ENCODE data around the gene HOXD8.
A peak's percentile ranks its signal among the peaks of the same experiment; 100 is the strongest.

HOXD8 gene

DNA sequence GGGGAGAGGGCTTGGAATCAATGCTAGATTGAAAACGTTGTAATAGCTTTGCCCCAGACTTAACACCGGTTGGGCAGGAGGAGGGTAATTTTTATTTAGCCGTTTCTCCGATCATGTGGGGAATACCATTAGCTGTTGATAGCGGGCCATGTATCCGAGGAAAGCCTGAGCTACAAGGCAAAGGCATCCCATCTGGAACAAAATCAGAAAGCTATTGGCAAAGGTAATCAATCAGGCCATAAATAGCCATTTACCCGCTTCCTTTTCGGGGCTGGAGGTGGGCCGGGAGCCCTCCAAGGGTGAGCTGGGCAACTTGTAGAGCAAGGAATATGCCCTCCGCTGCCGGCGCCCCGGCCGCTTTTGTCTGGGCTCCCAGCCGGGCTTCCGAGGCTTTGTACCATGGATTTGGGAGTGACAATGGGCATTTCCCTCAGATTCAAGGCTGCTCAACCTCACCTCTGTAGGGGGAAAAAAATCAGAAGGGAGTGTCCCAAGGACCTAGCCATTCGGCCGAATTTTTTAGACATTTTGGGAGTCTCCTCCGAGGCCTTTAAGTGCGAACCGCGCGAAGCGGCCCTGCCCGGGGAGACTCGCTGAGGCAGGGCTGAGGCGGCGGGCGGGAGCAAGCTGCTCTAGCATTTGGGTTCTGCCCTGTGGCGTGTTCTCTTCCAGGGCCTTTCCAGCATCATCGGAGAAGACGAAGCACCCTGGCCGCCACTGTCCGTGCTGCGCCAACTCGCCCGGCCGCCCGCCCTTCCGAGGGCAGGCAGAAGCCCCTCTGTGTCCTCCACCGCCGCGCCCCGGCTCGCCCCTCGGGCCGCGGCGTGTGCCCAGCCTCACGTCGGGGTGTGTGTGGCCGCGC lies 8.1 kb upstream of the HOXD8 start:
- H3K4me1 ChIP-seq (ENCODE audit: control insufficient read depth, insufficient read depth, low read length) = peaks cover 3% of the 10 kb centered on the region; the same call in 1 of the 2 replicates
- H3K9ac ChIP-seq (ENCODE audit: low read depth, low read length) = no peak overlapping the region
- no peaks in the 10 kb centered on the region for H3K36me3 ChIP-seq (ENCODE audit: control insufficient read depth, insufficient read depth, low read length)
- H3K9me3 ChIP-seq (ENCODE audit: control insufficient read depth, insufficient read depth, low read length) = peaks cover 3% of the 10 kb centered on the region; the same call in 1 of the 2 replicates
- H3K4me3 ChIP-seq (ENCODE audit: low read depth, low read length) = no peak overlapping the region
- H3K27ac ChIP-seq (ENCODE audit: low read depth, low read length) = no peak overlapping the region
- peaks cover 100% of the 10 kb centered on the region for H3K27me3 ChIP-seq (ENCODE audit: control insufficient read depth, insufficient read depth, low read length)

DNA sequence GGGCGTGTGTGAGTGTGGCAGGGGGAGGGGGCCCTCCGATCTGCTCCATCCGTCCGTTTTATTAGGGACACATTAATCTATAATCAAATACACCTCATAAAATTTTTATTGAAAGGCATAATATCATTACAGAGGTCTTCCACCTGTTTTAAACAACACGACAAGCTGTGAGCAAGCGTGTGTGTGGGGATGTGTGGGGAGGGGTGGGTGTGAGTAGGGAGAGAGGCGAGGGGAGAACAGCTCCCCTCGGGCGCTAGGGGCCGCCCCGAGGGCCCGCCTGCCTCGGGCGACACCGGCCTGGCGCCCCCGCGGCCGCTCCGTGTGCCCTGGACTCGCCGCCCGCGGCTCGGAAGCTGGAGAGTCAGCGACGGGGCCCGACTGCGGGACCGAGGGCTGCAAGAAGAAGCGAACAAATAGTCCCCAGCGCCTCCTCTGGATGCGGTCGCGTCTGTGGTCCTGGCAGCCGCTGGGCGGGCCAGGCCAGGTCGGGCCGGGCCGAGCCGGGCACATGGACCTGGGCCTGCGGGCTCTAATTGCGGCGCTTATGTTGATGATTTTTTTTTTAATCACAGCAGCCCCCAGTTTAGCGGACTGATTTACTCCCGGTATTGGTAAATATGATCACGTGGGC lies 7.3 kb upstream of the HOXD8 start:
- H3K9me3 ChIP-seq (ENCODE audit: control insufficient read depth, insufficient read depth, low read length) = no peaks in the 10 kb centered on the region
- peaks cover 3% of the 10 kb centered on the region; the same call in 1 of the 2 replicates for H3K4me1 ChIP-seq (ENCODE audit: control insufficient read depth, insufficient read depth, low read length)
- H3K36me3 ChIP-seq (ENCODE audit: control insufficient read depth, insufficient read depth, low read length) = no peaks in the 10 kb centered on the region
- H3K27ac ChIP-seq (ENCODE audit: low read depth, low read length) = no peak overlapping the region
- peaks cover 100% of the 10 kb centered on the region for H3K27me3 ChIP-seq (ENCODE audit: control insufficient read depth, insufficient read depth, low read length)
- peak overlapping the region; percentile 41; the same call in 1 of the 2 replicates for H3K4me3 ChIP-seq (ENCODE audit: low read depth, low read length)
- no peak overlapping the region for H3K9ac ChIP-seq (ENCODE audit: low read depth, low read length)

DNA sequence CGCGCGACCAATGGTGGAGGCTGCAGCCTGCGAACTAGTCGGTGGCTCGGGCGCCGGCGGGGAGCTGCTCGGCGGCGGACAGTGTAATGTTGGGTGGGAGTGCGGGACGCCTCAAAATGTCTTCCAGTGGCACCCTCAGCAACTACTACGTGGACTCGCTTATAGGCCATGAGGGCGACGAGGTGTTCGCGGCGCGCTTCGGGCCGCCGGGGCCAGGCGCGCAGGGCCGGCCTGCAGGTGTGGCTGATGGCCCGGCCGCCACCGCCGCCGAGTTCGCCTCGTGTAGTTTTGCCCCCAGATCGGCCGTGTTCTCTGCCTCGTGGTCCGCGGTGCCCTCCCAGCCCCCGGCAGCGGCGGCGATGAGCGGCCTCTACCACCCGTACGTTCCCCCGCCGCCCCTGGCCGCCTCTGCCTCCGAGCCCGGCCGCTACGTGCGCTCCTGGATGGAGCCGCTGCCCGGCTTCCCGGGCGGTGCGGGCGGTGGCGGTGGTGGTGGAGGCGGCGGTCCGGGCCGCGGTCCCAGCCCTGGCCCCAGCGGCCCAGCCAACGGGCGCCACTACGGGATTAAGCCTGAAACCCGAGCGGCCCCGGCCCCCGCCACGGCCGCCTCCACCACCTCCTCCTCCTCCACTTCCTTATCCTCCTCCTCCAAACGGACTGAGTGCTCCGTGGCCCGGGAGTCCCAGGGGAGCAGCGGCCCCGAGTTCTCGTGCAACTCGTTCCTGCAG lies 6.7 kb upstream of the HOXD8 start, which contains the start of gene HOXD9:
HOXD9 (plus strand) TSS at position 37 of the 728 bp plus-strand sequence; CDS start at position 87, 50 bp downstream.
- Histone ChIP-seq H3K9me3 (ENCODE audit: control insufficient read depth, insufficient read depth, low read length) (no peaks in the 10 kb centered on the region), H3K36me3 (ENCODE audit: control insufficient read depth, insufficient read depth, low read length) (no peaks in the 10 kb centered on the region), H3K4me1 (ENCODE audit: control insufficient read depth, insufficient read depth, low read length) (peaks cover 3% of the 10 kb centered on the region; the same call in 1 of the 2 replicates), H3K4me3 (ENCODE audit: low read depth, low read length) (peak within 1 kb of the TSS; percentile 41; the same call in 1 of the 2 replicates), H3K27ac (ENCODE audit: low read depth, low read length) (no peak within 1 kb of the TSS), H3K27me3 (ENCODE audit: control insufficient read depth, insufficient read depth, low read length) (peaks cover 100% of the 10 kb centered on the region), H3K9ac (ENCODE audit: low read depth, low read length) (no peak within 1 kb of the TSS)

DNA sequence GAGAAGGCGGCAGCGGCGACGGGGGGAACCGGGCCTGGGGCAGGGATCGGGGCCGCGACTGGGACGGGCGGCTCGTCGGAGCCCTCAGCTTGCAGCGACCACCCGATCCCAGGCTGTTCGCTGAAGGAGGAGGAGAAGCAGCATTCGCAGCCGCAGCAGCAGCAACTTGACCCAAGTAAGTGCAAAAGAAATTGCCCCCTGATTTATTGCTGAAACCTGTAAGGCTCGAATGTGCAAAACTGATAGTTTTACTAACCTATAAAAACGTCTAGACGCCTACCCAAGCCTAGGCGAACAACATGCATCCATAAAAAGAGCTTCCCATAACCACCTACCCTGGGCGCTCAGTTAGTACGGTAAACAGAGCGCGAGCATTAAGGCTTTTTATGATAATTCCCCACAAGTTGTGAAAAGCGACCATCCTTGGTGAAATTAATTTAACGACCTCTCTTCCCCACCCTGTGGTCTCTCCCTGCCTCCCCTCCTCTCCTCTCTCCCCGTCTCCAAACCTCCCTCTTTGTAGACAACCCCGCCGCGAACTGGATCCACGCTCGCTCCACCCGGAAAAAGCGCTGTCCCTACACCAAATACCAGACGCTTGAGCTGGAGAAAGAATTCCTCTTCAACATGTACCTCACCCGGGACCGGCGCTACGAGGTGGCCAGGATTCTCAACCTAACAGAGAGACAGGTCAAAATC lies 5.9 kb upstream of the HOXD8 start:
- no peak overlapping the region for H3K4me3 ChIP-seq (ENCODE audit: low read depth, low read length)
- H3K27ac ChIP-seq (ENCODE audit: low read depth, low read length) = no peak overlapping the region
- no peaks in the 10 kb centered on the region for H3K36me3 ChIP-seq (ENCODE audit: control insufficient read depth, insufficient read depth, low read length)
- peaks cover 100% of the 10 kb centered on the region for H3K27me3 ChIP-seq (ENCODE audit: control insufficient read depth, insufficient read depth, low read length)
- no peak overlapping the region for H3K9ac ChIP-seq (ENCODE audit: low read depth, low read length)
- peaks cover 8% of the 10 kb centered on the region; the same call in 1 of the 2 replicates for H3K4me1 ChIP-seq (ENCODE audit: control insufficient read depth, insufficient read depth, low read length)
- H3K9me3 ChIP-seq (ENCODE audit: control insufficient read depth, insufficient read depth, low read length) = no peaks in the 10 kb centered on the region

DNA sequence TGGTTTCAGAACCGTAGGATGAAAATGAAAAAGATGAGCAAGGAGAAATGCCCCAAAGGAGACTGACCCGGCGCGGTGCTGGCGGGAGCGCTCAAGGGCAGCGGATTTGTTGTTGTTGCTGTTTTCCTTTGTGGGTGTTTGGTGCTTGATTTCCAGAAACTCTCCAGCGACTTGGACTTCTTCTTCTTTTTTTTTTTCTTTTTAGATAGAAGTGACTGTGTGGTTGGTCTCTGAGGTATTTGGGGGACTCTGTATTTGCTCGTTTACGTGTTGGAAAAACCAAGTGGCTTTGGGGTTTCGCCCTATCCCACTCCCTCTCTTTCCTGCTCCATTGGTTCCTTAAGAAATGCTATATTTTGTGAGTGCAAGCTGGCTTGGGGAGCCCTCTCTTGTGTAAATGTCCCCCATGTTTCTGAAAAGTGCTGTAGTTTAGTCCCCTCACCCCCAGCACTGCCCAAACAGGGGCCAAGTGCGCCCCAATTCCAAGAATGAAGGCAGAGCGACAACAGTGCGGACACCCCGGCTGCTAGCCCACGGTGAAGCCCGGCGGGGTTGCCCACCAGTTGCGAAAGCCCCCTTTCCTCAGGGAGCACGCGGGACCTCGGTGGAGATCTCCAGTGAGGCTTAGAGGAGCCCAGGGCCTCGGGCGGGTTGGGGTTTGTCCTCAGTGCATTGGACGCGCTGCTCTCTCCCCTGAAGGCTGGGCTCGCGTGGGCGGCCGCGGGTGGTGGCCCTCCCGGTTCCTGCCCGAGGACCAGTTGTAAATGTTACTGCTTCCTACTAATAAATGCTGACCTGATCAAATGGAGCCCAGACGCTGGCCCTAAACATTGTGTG lies 5.2 kb upstream of the HOXD8 start:
- Histone ChIP-seq H3K9ac (ENCODE audit: low read depth, low read length) (no peak overlapping the region), H3K36me3 (ENCODE audit: control insufficient read depth, insufficient read depth, low read length) (no peaks in the 10 kb centered on the region), H3K9me3 (ENCODE audit: control insufficient read depth, insufficient read depth, low read length) (no peaks in the 10 kb centered on the region), H3K27me3 (ENCODE audit: control insufficient read depth, insufficient read depth, low read length) (peaks cover 100% of the 10 kb centered on the region), H3K4me1 (ENCODE audit: control insufficient read depth, insufficient read depth, low read length) (peaks cover 9% of the 10 kb centered on the region; the same call in 1 of the 2 replicates), H3K4me3 (ENCODE audit: low read depth, low read length) (no peak overlapping the region), H3K27ac (ENCODE audit: low read depth, low read length) (no peak overlapping the region)

DNA sequence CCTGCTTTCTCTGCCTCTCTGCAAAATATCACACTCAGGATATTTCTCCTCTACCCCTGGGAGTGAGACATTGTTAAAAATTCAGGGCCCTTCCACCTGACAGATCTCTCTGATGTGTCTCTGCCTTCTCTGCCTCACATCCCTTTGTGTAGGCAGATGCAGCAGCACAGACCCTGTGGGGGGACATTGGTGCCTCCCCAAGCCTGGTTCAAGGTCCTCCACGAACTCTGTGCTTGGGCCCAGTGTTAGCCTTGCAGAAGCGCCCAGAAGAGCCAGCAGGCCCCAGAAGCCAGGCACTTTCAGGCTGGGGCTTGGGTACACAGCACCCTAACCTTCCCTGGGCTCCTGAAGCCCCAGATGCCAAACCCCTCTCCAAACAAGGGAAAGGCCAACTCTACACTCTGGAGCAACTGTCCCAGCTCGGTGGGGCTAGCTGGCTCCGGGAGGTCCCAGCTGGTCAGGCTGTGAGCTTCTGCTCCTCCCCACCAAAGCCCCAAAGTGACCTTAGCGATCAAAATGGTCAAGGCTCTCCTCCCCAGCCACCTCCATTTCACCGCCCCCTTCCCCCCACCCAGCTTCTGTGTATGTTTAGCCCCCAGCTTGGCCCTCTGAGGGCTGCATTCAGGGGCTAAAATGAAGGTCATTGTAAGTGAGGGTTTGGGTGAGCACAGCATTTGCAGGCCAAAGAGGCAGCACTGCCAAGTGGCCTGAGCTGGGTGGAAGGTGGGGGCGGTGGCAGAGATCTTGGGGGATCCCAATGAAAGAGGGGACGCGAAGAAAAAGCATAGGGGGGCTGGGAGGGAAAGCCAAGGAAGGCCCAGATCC lies 4.3 kb upstream of the HOXD8 start:
- Histone ChIP-seq H3K27ac (ENCODE audit: low read depth, low read length) (no peak overlapping the region), H3K36me3 (ENCODE audit: control insufficient read depth, insufficient read depth, low read length) (no peaks in the 10 kb centered on the region), H3K27me3 (ENCODE audit: control insufficient read depth, insufficient read depth, low read length) (peaks cover 100% of the 10 kb centered on the region), H3K9ac (ENCODE audit: low read depth, low read length) (no peak overlapping the region), H3K9me3 (ENCODE audit: control insufficient read depth, insufficient read depth, low read length) (no peaks in the 10 kb centered on the region), H3K4me1 (ENCODE audit: control insufficient read depth, insufficient read depth, low read length) (peaks cover 9% of the 10 kb centered on the region; the same call in 1 of the 2 replicates), H3K4me3 (ENCODE audit: low read depth, low read length) (no peak overlapping the region)

DNA sequence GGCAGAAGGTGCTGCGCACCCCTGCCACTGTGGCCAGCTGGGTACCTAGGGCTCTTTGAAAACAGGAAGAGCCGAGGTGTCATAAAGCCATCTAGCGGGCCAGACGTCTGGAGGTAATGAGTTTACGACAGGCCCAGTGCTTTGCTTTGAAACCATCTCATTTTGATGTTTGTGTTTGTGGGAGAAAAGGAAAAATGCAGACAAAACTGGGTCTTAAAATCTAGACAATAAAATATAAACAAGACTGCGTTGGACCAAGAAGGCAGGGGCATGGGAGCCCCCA lies 3.8 kb upstream of the HOXD8 start:
- H3K9me3 ChIP-seq (ENCODE audit: control insufficient read depth, insufficient read depth, low read length) = no peaks in the 10 kb centered on the region
- H3K36me3 ChIP-seq (ENCODE audit: control insufficient read depth, insufficient read depth, low read length) = no peaks in the 10 kb centered on the region
- H3K27me3 ChIP-seq (ENCODE audit: control insufficient read depth, insufficient read depth, low read length) = peaks cover 100% of the 10 kb centered on the region
- H3K9ac ChIP-seq (ENCODE audit: low read depth, low read length) = no peak overlapping the region
- H3K4me1 ChIP-seq (ENCODE audit: control insufficient read depth, insufficient read depth, low read length) = peaks cover 9% of the 10 kb centered on the region; the same call in 1 of the 2 replicates
- no peak overlapping the region for H3K27ac ChIP-seq (ENCODE audit: low read depth, low read length)
- H3K4me3 ChIP-seq (ENCODE audit: low read depth, low read length) = no peak overlapping the region

DNA sequence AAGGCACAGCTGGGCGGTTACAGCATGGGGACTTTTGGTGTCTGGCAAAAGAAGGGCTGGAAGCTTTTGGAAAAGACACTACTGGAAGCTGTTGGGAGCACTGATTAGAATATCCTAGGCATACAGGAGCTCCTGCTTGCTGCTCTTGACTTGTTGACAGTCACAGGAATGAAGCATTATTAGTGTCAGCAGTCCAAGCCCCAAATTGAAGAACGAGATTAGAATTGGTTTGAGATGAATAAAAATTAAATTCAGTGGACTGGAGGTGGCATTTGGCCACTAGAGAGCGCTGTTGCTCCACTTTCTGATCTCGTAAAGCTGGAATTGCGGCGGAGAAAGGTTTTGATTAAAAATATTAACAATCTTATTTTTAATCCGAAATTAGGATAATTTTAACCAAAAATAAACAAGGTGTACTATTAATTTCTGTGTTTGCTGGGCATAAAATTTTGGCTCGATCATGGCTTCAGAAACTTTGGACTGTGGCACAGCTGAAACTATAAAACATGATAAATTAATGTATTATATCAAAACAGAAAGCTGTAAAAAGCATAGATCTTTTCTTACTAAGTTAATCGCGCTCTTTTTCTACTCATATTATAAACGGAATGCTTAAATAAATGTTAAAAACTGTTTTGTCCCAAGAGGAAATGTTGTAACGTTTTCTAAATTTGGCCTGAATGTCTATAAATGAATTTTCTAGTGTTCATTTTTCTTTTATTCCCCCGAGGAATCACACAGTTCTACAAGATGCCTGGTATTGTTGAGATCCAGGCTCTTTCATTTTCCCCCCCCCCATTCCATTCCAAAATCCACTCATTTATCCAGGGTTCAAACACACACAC lies 2.4 kb upstream of the HOXD8 start:
- H3K9ac ChIP-seq (ENCODE audit: low read depth, low read length) = no peak overlapping the region
- H3K4me3 ChIP-seq (ENCODE audit: low read depth, low read length) = no peak overlapping the region
- H3K4me1 ChIP-seq (ENCODE audit: control insufficient read depth, insufficient read depth, low read length) = peaks cover 6% of the 10 kb centered on the region; the same call in 1 of the 2 replicates
- H3K9me3 ChIP-seq (ENCODE audit: control insufficient read depth, insufficient read depth, low read length) = no peaks in the 10 kb centered on the region
- peaks cover 100% of the 10 kb centered on the region for H3K27me3 ChIP-seq (ENCODE audit: control insufficient read depth, insufficient read depth, low read length)
- H3K36me3 ChIP-seq (ENCODE audit: control insufficient read depth, insufficient read depth, low read length) = no peaks in the 10 kb centered on the region
- H3K27ac ChIP-seq (ENCODE audit: low read depth, low read length) = no peak overlapping the region

DNA sequence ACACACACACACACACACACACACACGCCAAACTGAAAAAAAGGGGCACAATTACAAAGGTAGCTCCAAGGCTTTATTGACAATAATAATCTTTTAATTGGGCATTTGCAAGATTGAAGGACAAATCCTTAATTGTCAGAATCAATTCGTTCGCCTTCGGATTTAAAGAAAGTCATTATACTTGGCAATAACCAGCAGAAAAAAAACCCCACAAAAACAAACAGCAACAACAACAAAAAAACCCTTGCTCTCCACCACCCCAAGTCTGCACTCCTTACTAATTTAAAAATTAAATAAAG lies 1.8 kb upstream of the HOXD8 start:
- no peaks in the 10 kb centered on the region for H3K9me3 ChIP-seq (ENCODE audit: control insufficient read depth, insufficient read depth, low read length)
- no peak overlapping the region for H3K9ac ChIP-seq (ENCODE audit: low read depth, low read length)
- H3K27me3 ChIP-seq (ENCODE audit: control insufficient read depth, insufficient read depth, low read length) = peaks cover 100% of the 10 kb centered on the region
- no peaks in the 10 kb centered on the region for H3K36me3 ChIP-seq (ENCODE audit: control insufficient read depth, insufficient read depth, low read length)
- peaks cover 10% of the 10 kb centered on the region for H3K4me1 ChIP-seq (ENCODE audit: control insufficient read depth, insufficient read depth, low read length)
- H3K4me3 ChIP-seq (ENCODE audit: low read depth, low read length) = no peak overlapping the region
- H3K27ac ChIP-seq (ENCODE audit: low read depth, low read length) = no peak overlapping the region
